CD14-positive monocyte (primary cell): ENCODE results near the gene PEX26. TPM values are rescaled to one million over a fixed set of nuclear protein-coding genes. Genes with fewer than 3 reads are reported as not detected.
A peak's percentile ranks its signal among the peaks of the same experiment; 100 is the strongest.

ENCODE experiments used
- DNase-seq, 3 donors: peaks; one replicate each; pipeline ENCODE4 v3.0.0-alpha.2; 2011 to 2022
- H2AFZ ChIP-seq: 2 replicates; pipeline ENCODE4 v1.6.0; 2012; ENCODE audit warnings: mild to moderate bottlenecking, low read depth, low read length, inconsistent platforms; ENCODE audit not compliant: insufficient read depth, poor library complexity, severe bottlenecking
- H3K27ac ChIP-seq, 2 donors: 1 replicate in 1 of 2; 2 replicates in 1 of 2; pipeline ENCODE4 v1.5.1; 2012 to 2013; ENCODE audit warnings: low read length in 2 of 2, control low read depth in 1 of 2, inconsistent platforms in 1 of 2, low read depth in 1 of 2, mild to moderate bottlenecking in 1 of 2
- H3K27me3 ChIP-seq, 2 donors: one replicate each; pipeline versions ENCODE4 v1.6.0 to v1.6.1; 2011 to 2013; ENCODE audit warnings: low read length in 2 of 2; ENCODE audit not compliant: control insufficient read depth in 2 of 2, insufficient read depth in 2 of 2
- H3K36me3 ChIP-seq, 2 donors: replicated peaks in 1 of 2; 1 replicate in 1 of 2; 2 replicates in 1 of 2; pipeline versions ENCODE4 v1.5.1 to v1.6.1; 2012 to 2013; ENCODE audit warnings: low read length in 2 of 2, control low read depth in 1 of 2, inconsistent platforms in 1 of 2, mild to moderate bottlenecking in 1 of 2; ENCODE audit not compliant: insufficient read depth in 2 of 2, control insufficient read depth in 1 of 2
- H3K4me1 ChIP-seq, 2 donors: 1 replicate in 1 of 2; 2 replicates in 1 of 2; pipeline versions ENCODE4 v1.5.1 to v1.6.1; 2012 to 2013; ENCODE audit warnings: low read length in 2 of 2, control low read depth in 1 of 2, inconsistent platforms in 1 of 2, mild to moderate bottlenecking in 1 of 2, moderate library complexity in 1 of 2; ENCODE audit not compliant: insufficient read depth in 2 of 2, control insufficient read depth in 1 of 2
- H3K4me2 ChIP-seq: replicated peaks from 2 replicates; pipeline ENCODE3; 2012; ENCODE audit warnings: low read length, moderate library complexity, mild to moderate bottlenecking; ENCODE audit not compliant: poor library complexity, severe bottlenecking; ENCODE audit errors: extremely low read depth
- H3K4me3 ChIP-seq, 3 experiments: fragments of 200-600 bp in 1 of 3; sonication (generic) in 1 of 3; replicated peaks in 1 of 3; 1 replicate in 2 of 3; 2 replicates in 1 of 3; pipeline ENCODE4 v1.5.1; 2011 to 2013; ENCODE audit warnings: low read length in 3 of 3, mild to moderate bottlenecking in 3 of 3, control low read depth in 2 of 3, low read depth in 2 of 3, inconsistent platforms in 1 of 3, moderate library complexity in 1 of 3
- H3K79me2 ChIP-seq: 2 replicates; pipeline ENCODE4 v1.6.0; 2012; ENCODE audit warnings: mild to moderate bottlenecking, control low read depth, inconsistent platforms, low read length, moderate library complexity; ENCODE audit not compliant: insufficient read depth
- H3K9ac ChIP-seq: 2 replicates; pipeline ENCODE4 v1.6.0; 2017; ENCODE audit warnings: low read length, mild to moderate bottlenecking; ENCODE audit not compliant: insufficient read depth, poor library complexity, severe bottlenecking
- H3K9me3 ChIP-seq, 2 donors: replicated peaks in 1 of 2; 1 replicate in 1 of 2; 2 replicates in 1 of 2; pipeline versions ENCODE4 v1.5.1 to v1.6.1; 2012 to 2013; ENCODE audit warnings: low read length in 2 of 2, control low read depth in 1 of 2; ENCODE audit not compliant: control insufficient read depth in 1 of 2, insufficient read depth in 1 of 2
- H4K20me1 ChIP-seq: 2 replicates; pipeline ENCODE4 v1.6.0; 2012; ENCODE audit warnings: mild to moderate bottlenecking, low read length, control low read depth, moderate library complexity; ENCODE audit not compliant: insufficient read depth
- H3K27ac Mint-ChIP-seq, 7 donors: one replicate each; pipeline ENCODE4 v1.8.0; 2020; ENCODE audit warnings: mild to moderate bottlenecking in 7 of 7, mixed read lengths in 7 of 7, moderate library complexity in 6 of 7, inconsistent platforms in 2 of 7
- H3K27me3 Mint-ChIP-seq, 3 donors: one replicate each; pipeline ENCODE4 v1.8.0; 2021 to 2022; ENCODE audit warnings: low read depth in 3 of 3, mild to moderate bottlenecking in 3 of 3, mixed read lengths in 3 of 3, moderate library complexity in 3 of 3, inconsistent platforms in 1 of 3
- H3K36me3 Mint-ChIP-seq, 2 donors: one replicate each; pipeline ENCODE4 v1.8.0; 2020; ENCODE audit warnings: mixed read lengths in 2 of 2, inconsistent platforms in 1 of 2, mild to moderate bottlenecking in 1 of 2
- H3K4me1 Mint-ChIP-seq: one replicate; pipeline ENCODE4 v1.8.0; 2020; ENCODE audit warnings: mild to moderate bottlenecking, mixed read lengths
- H3K4me3 Mint-ChIP-seq, 2 donors: one replicate each; pipeline ENCODE4 v1.8.0; 2020; ENCODE audit warnings: mild to moderate bottlenecking in 2 of 2, mixed read lengths in 2 of 2, moderate library complexity in 1 of 2
- H3K9me3 Mint-ChIP-seq, 7 donors: one replicate each; pipeline ENCODE4 v1.8.0; 2020 to 2022; ENCODE audit warnings: mixed read lengths in 7 of 7, mild to moderate bottlenecking in 6 of 7, moderate library complexity in 6 of 7, inconsistent platforms in 2 of 7
- CTCF ChIP-seq: fragments of 200-600 bp; IDR thresholded peaks from one replicate; pipeline ENCODE4 v1.8.0; 2022; ENCODE audit warnings: antibody characterized with exemption, mild to moderate bottlenecking
- WGBS: methylation state at CpG from one replicate; pipeline ENCODE4 v1.1.5; 2013; ENCODE audit warnings: missing lambda C conversion rate; ENCODE audit not compliant: insufficient coverage; 5-methylcytosine and 5-hydroxymethylcytosine counted together
- intact Hi-C, 2 donors: fragments of 100-400 bp; cut with micrococcal nuclease; formaldehyde crosslinking; loops; one replicate each; pipeline versions ENCODE4 v1.15.0 to v1.15.1; 2023
- polyA plus RNA-seq, 3 donors: library from polyadenylated mRNA; depleted of rRNA in 1 of 3; unstranded in 2 of 3; stranded (reverse) in 1 of 3; fragments of 300-500 nt in 2 of 3; fragments of >200 nt in 1 of 3; fragmentation: Illumina TruSeq in 2 of 3; gene quantifications; 1 replicate in 2 of 3; 2 replicates in 1 of 3; pipeline ENCODE4 v1.2.3, GENCODE V29; 2012 to 2021

PEX26 gene
- polyA plus RNA-seq, 3 donors, result 3.4 to 8.6 (median 3.7) TPM

- no peak overlapping the region for H3K9ac ChIP-seq
- no peaks in the 10 kb centered on the region for H3K27me3 ChIP-seq
- WGBS, result 93% methylated on average over 3 of the region's 6 CpGs
- Mint-ChIP-seq H3K27ac (no peak overlapping the region), H3K4me3 (no peak overlapping the region), H3K36me3 (peaks cover 6 to 8% of the 10 kb centered on the region in 2 donors), H3K4me1 (peaks cover 24% of the 10 kb centered on the region), H3K9me3 (no peaks in the 10 kb centered on the region), H3K27me3 (peaks cover 0 to 2% (median 2%) of the 10 kb centered on the region in 3 donors)
- H2AFZ ChIP-seq, result no peak overlapping the region
- no peak overlapping the region for H3K4me2 ChIP-seq
- no peak overlapping the region for H3K27ac ChIP-seq
- H3K79me2 ChIP-seq, result peaks cover 33% of the 10 kb centered on the region
- peaks cover 4 to 11% of the 10 kb centered on the region in 2 donors for H3K36me3 ChIP-seq
- H3K4me3 ChIP-seq, result no peak overlapping the region
- H3K9me3 ChIP-seq, result no peaks in the 10 kb centered on the region
- intact Hi-C loops, result loop anchor here (5.0 to 10.0 kb wide), 4 partner anchors 330 to 998 kb away; partner anchors contain the start of gene IL17RA (in 1 of the 2)
- DNase-seq, result no peak
- no peaks in the 10 kb centered on the region for H4K20me1 ChIP-seq
- H3K4me1 ChIP-seq, result peaks cover 26 to 27% of the 10 kb centered on the region in 2 donors
- no peak for TF ChIP-seq CTCF
Observed at GRCh38 chr22:18075101-18075719, 2.6 kb upstream of the PEX26 start.

- peaks cover 33% of the 10 kb centered on the region for H3K79me2 ChIP-seq
- intact Hi-C loops, result loop anchor here (1.0 to 10.0 kb wide), 6 partner anchors 245 to 999 kb away; partner anchors contain the start of gene IL17RA (in 1 of the 2)
- peaks cover 26 to 27% of the 10 kb centered on the region in 2 donors for H3K4me1 ChIP-seq
- Mint-ChIP-seq H3K27ac (peak overlapping the region in 5 of 7 donors; percentile 33 to 73 (median 54)), H3K4me3 (peak overlapping the region; percentile 47 to 53), H3K36me3 (peaks cover 12 to 15% of the 10 kb centered on the region in 2 donors), H3K9me3 (peaks cover 0 to 3% (median 0%) of the 10 kb centered on the region in 7 donors), H3K4me1 (peaks cover 24% of the 10 kb centered on the region), H3K27me3 (peaks cover 0 to 2% (median 2%) of the 10 kb centered on the region in 3 donors)
- H3K4me2 ChIP-seq, result peak overlapping the region; percentile 34
- peak overlapping the region; percentile 54 for H2AFZ ChIP-seq
- peak; percentile 59 to 74 (median 68) for DNase-seq
- H3K9me3 ChIP-seq, result no peaks in the 10 kb centered on the region
- no peaks in the 10 kb centered on the region for H3K27me3 ChIP-seq
- peak overlapping the region in 1 of 2 donors; percentile 99 for H3K27ac ChIP-seq
- peak; percentile 88 for TF ChIP-seq CTCF
- H3K36me3 ChIP-seq, result peaks cover 10 to 18% of the 10 kb centered on the region in 2 donors
- H4K20me1 ChIP-seq, result no peaks in the 10 kb centered on the region
- peak overlapping the region in 2 of 3 experiments; percentile 3 to 100 for H3K4me3 ChIP-seq
- no peak overlapping the region for H3K9ac ChIP-seq
- 75% methylated on average over 3 of the region's 13 CpGs for WGBS
Observed at GRCh38 chr22:18075720-18076497, 1.9 kb upstream of the PEX26 start.
